Lung (tissue), 12 donors: Measurements from ENCODE around the gene BRAT1. TPM values are rescaled to one million over a fixed set of nuclear protein-coding genes. Genes with fewer than 3 reads are reported as not detected.

Experiments used
- ATAC-seq: fragments of 200-7000 bp; cut with Tn5 transposase; one replicate; pipeline ENCODE4 v1.9.1; 2020; ENCODE audit warnings: moderate number of reproducible peaks; ENCODE audit not compliant: insufficient read depth, low FRiP score
- DNase-seq, 3 donors: peaks; one replicate each; pipeline ENCODE4 v3.0.0-alpha.2; 2013 to 2017
- H3K27ac ChIP-seq, 2 donors: one replicate each; pipeline ENCODE4 v1.5.1; 2013; ENCODE audit warnings: mild to moderate bottlenecking in 2 of 2, moderate library complexity in 2 of 2, control low read depth in 1 of 2, inconsistent platforms in 1 of 2, low read depth in 1 of 2, low read length in 1 of 2
- H3K27me3 ChIP-seq, 3 donors: one replicate each; pipeline ENCODE4 v1.5.1; 2013; ENCODE audit warnings: low read length in 2 of 3; ENCODE audit not compliant: control insufficient read depth in 3 of 3, insufficient read depth in 3 of 3
- H3K36me3 ChIP-seq, 4 donors: one replicate each; pipeline ENCODE4 v1.5.1; 2013; ENCODE audit warnings: low read length in 4 of 4, mild to moderate bottlenecking in 1 of 4, moderate library complexity in 1 of 4; ENCODE audit not compliant: control insufficient read depth in 4 of 4, insufficient read depth in 4 of 4
- H3K4me1 ChIP-seq, 5 donors: one replicate each; pipeline ENCODE4 v1.5.1; 2013; ENCODE audit warnings: low read length in 5 of 5, mild to moderate bottlenecking in 2 of 5, moderate library complexity in 1 of 5; ENCODE audit not compliant: control insufficient read depth in 5 of 5, insufficient read depth in 5 of 5
- H3K4me3 ChIP-seq: one replicate; pipeline ENCODE4 v1.5.1; 2013; ENCODE audit warnings: mild to moderate bottlenecking, control low read depth, moderate library complexity
- H3K9ac ChIP-seq, 2 donors: one replicate each; pipeline ENCODE4 v1.5.1; 2013; ENCODE audit warnings: low read length in 2 of 2, control low read depth in 1 of 2; ENCODE audit not compliant: insufficient read depth in 1 of 2
- H3K9me3 ChIP-seq, 4 donors: one replicate each; pipeline ENCODE4 v1.5.1; 2013; ENCODE audit warnings: low read length in 3 of 4, mild to moderate bottlenecking in 1 of 4, moderate library complexity in 1 of 4; ENCODE audit not compliant: control insufficient read depth in 4 of 4, insufficient read depth in 3 of 4
- WGBS, 2 donors: extraction: QIAGEN DNeasy Blood & Tissue Kit; methylation state at CpG; one replicate each; pipeline ENCODE4 v1.1.7; 2013; 5-methylcytosine and 5-hydroxymethylcytosine counted together
- polyA plus RNA-seq, 2 donors: library from polyadenylated mRNA; stranded (reverse); fragments of 200-250 nt; gene quantifications; one replicate each; pipeline ENCODE4 v1.2.1, GENCODE V29; 2013
- total RNA-seq, 2 donors: library from RNA; depleted of rRNA in 1 of 2; stranded (reverse); fragments of >200 nt in 1 of 2; gene quantifications; one replicate each; pipeline ENCODE4 v1.2.1, GENCODE V29; 2014 to 2021
- TF ChIP-seq, protein P1 (sequence below): IDR thresholded peaks from 2 replicates; pipeline ENCODE4 v1.5.1; 2012; ENCODE audit warnings: mild to moderate bottlenecking; ENCODE audit errors: control extremely low read depth, extremely low read depth
- donor health status: control.
- donor health status: control.
- donor health status: Bipolar disorder and iron deficiency.
- donor health status: healthy.
- donor health status: DM: yes; HTN: yes; CAD: no.

The BRAT1 gene
- total and polyA plus RNA-seq, 4 donors, result 23.2 to 30.4 (median 29.1) TPM

DNA sequence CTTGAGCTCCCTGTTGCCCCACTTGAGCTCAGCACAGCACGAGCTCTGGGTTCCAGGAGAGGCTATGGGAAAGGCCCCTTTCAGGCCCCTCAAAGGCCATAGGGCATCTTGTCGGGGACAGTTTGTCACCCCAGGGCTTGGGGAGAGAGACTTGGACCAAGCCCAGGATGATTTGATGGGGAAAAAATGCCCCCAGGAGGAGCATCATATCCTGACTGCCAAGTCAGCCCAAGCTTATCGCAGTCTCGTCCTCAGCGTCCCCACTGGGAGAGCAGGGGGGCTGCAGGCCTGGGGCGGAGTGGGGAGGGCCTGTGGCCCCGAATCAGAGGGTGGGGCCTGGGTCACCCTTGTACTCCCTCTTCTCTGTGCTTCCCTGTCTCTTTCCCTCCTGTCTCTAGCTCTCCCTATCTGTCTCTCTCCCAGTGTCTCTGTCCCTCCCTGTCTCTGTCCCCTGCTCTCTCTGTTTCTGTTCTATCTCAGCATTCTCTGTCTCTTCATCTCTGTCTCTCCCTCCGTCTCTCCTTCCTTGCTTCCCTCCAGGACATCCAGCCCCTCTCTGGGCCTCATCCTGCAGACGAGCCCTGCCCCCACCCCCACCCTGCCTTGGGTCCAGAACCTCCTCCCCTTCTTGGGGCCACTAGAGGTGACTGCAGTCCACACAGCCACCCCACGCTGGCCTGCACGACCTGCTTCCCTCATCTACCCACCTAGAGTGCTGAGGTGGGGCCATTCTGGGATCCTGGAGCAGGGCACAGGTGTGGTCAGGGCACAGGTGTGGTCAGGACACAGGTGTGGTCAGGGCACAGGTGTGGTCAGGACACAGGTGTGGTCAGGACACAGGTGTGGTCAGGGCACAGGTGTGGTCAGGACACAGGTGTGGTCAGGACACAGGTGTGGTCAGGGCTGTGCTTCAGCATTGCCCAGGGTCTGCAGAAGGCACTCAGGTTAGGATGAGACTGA is 61.8 kb downstream of the BRAT1 start:
- Histone ChIP-seq H3K36me3 (no peaks in the 10 kb centered on the region), H3K27me3 (no peaks in the 10 kb centered on the region), H3K4me3 (no peak overlapping the region), H3K9me3 (no peaks in the 10 kb centered on the region), H3K4me1 (peaks cover 0 to 34% (median 23%) of the 10 kb centered on the region in 5 donors), H3K9ac (no peak overlapping the region), H3K27ac (peak overlapping the region in 1 of 2 donors; percentile 4)
- 47 to 79% methylated on average over 10 of the region's 11 CpGs for whole genome bisulfite sequencing, 2 donors
- TF ChIP-seq, protein P1, sequence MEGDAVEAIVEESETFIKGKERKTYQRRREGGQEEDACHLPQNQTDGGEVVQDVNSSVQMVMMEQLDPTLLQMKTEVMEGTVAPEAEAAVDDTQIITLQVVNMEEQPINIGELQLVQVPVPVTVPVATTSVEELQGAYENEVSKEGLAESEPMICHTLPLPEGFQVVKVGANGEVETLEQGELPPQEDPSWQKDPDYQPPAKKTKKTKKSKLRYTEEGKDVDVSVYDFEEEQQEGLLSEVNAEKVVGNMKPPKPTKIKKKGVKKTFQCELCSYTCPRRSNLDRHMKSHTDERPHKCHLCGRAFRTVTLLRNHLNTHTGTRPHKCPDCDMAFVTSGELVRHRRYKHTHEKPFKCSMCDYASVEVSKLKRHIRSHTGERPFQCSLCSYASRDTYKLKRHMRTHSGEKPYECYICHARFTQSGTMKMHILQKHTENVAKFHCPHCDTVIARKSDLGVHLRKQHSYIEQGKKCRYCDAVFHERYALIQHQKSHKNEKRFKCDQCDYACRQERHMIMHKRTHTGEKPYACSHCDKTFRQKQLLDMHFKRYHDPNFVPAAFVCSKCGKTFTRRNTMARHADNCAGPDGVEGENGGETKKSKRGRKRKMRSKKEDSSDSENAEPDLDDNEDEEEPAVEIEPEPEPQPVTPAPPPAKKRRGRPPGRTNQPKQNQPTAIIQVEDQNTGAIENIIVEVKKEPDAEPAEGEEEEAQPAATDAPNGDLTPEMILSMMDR, result no peak
- DNase-seq, result no peak
- ATAC-seq, result no peak

DNA sequence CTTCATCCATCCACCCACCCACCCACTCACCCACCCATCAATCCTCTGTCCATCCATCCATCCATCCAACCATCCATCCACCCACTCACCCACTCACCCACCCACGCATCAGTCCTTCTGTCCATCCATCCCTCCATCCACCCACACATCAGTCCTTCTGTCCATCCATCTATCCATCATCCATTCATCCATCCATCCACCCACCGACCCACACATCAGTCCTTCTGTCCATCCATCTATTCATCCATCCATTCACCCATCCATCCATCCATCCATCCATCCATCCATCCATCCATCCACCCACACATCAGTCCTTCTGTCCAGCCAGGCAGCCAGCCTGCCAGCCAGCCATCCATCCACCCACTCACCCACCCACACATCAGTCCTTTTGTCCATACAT is 63.3 kb downstream of the BRAT1 start:
- Histone ChIP-seq H3K4me3 (no peak overlapping the region), H3K4me1 (peaks cover 0 to 34% (median 27%) of the 10 kb centered on the region in 5 donors), H3K9me3 (no peaks in the 10 kb centered on the region), H3K9ac (no peak overlapping the region), H3K36me3 (no peaks in the 10 kb centered on the region), H3K27me3 (no peaks in the 10 kb centered on the region), H3K27ac (no peak overlapping the region)
- TF ChIP-seq, protein P1, result no peak
- DNase-seq (no peak), ATAC-seq (no peak)
- 99 to 100% methylated on average over 2 of the region's 2 CpGs for WGBS, 2 donors

DNA sequence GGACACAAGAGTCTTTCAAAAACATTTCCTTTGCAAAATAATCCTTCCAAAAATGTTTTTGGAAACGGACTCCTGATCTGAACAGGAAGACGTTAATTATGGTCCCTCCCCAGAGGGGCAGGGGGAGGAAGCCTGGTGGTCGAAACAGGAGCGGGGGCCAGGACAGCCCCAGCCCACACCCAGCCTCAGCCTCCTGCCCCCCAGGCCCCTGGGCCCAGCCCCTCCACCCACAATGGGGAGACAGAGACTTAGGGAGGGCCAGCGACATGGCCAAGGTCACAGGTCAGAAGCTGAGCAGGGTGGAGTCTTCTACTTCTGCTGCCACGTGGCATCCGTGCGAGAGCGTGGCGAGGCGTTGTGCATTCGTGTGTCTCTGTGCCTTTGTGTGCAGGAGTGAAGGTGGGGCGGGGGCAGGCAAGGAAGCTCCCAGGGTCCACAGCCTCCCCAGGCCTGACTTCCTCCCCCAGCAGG is 65.1 kb downstream of the BRAT1 start:
- ATAC-seq (no peak), DNase-seq (peak in 1 of 3 donors; percentile 44)
- WGBS, 2 donors, result 56 to 61% methylated on average over 13 of the region's 13 CpGs
- no peak overlapping the region for H3K27ac ChIP-seq
- peaks cover 0 to 34% (median 22%) of the 10 kb centered on the region in 5 donors for H3K4me1 ChIP-seq
- H3K9me3 ChIP-seq, result no peaks in the 10 kb centered on the region
- no peak overlapping the region for H3K9ac ChIP-seq
- H3K27me3 ChIP-seq, result no peaks in the 10 kb centered on the region
- TF ChIP-seq, protein P1, result no peak
- H3K4me3 ChIP-seq, result no peak overlapping the region
- H3K36me3 ChIP-seq, result no peaks in the 10 kb centered on the region
